Bronchial epithelial cell (primary cell): Measurements from ENCODE around the gene NID2. TPM values are rescaled to one million over a fixed set of nuclear protein-coding genes. Genes with fewer than 3 reads are reported as not detected.

Experiments used
- DNase-seq: peaks from one replicate; pipeline ENCODE4 v3.0.0-alpha.2; 2010; ENCODE audit warnings: low read depth
- FAIRE-seq: peaks from 2 replicates; lab custom pipeline; 2011; peaks lifted over from hg19 to GRCh38; lab: Jason Lieb, UNC
- H3K27me3 ChIP-seq: 2 replicates; pipeline ENCODE4 v1.5.1; 2011; ENCODE audit warnings: low read length; ENCODE audit not compliant: control insufficient read depth, insufficient read depth
- H3K36me3 ChIP-seq: 2 replicates; pipeline ENCODE4 v1.5.1; 2011; ENCODE audit warnings: low read length; ENCODE audit not compliant: control insufficient read depth, insufficient read depth
- H3K4me3 ChIP-seq: 2 replicates; pipeline ENCODE4 v1.5.1; 2011; ENCODE audit warnings: mild to moderate bottlenecking, low read depth, low read length, control low read depth
- CTCF ChIP-seq: IDR thresholded peaks from 2 replicates; pipeline ENCODE4 v1.5.1; 2011; ENCODE audit warnings: mild to moderate bottlenecking, moderate library complexity, low read length, control low read depth, inconsistent platforms; ENCODE audit not compliant: insufficient read depth, severe bottlenecking
- total RNA-seq: library from RNA; depleted of rRNA; stranded (reverse); fragments of >200 nt; gene quantifications from 2 replicates; pipeline ENCODE4 v1.2.1, GENCODE V29; 2014

Gene NID2
- total RNA-seq, 1 donor from 2014 or later: 3.9 TPM

- Histone ChIP-seq H3K27me3 (peaks cover 11% of the 10 kb centered on the region), H3K36me3 (no peaks in the 10 kb centered on the region), H3K4me3 (no peak overlapping the region)
- FAIRE-seq: no peak
- TF ChIP-seq CTCF: no peak
- no peak for DNase-seq
Observed at GRCh38 chr14:52058341-52058740, 10.5 kb downstream of the NID2 start.

GRCh38 chr14:52055167-52055566 is 13.7 kb downstream of the NID2 start:
- peaks cover 5% of the 10 kb centered on the region for H3K27me3 ChIP-seq
- no peak for FAIRE-seq
- DNase-seq: no peak
- no peaks in the 10 kb centered on the region for H3K36me3 ChIP-seq
- TF ChIP-seq CTCF: no peak
- H3K4me3 ChIP-seq: no peak overlapping the region

- Histone ChIP-seq H3K4me3 (no peak overlapping the region), H3K36me3 (no peaks in the 10 kb centered on the region), H3K27me3 (peaks cover 5% of the 10 kb centered on the region)
- DNase-seq (no peak), FAIRE-seq (no peak)
- no peak for TF ChIP-seq CTCF
Observed at GRCh38 chr14:52054678-52055077, 14.2 kb downstream of the NID2 start.

- peaks cover 3% of the 10 kb centered on the region for H3K27me3 ChIP-seq
- DNase-seq: no peak
- no peak for TF ChIP-seq CTCF
- FAIRE-seq: no peak
- no peaks in the 10 kb centered on the region for H3K36me3 ChIP-seq
- H3K4me3 ChIP-seq: no peak overlapping the region
Observed at GRCh38 chr14:52053044-52053443, 15.8 kb downstream of the NID2 start.

- H3K4me3 ChIP-seq: no peak overlapping the region
- FAIRE-seq (no peak), DNase-seq (peak; percentile 5)
- no peaks in the 10 kb centered on the region for H3K36me3 ChIP-seq
- peaks cover 3% of the 10 kb centered on the region for H3K27me3 ChIP-seq
- TF ChIP-seq CTCF: no peak
Observed at GRCh38 chr14:52052288-52052943, 16.4 kb downstream of the NID2 start.

- no peak for DNase-seq
- Histone ChIP-seq H3K36me3 (no peaks in the 10 kb centered on the region), H3K27me3 (peaks cover 3% of the 10 kb centered on the region), H3K4me3 (no peak overlapping the region)
- TF ChIP-seq CTCF: no peak
- FAIRE-seq: no peak
Observed at GRCh38 chr14:52051871-52052270, 17.0 kb downstream of the NID2 start.
